ENCODE measurements around the gene EYA4.

The EYA4 gene

GRCh38 chr6:133203344-133203697 is 37.8 kb upstream of the EYA4 start:
- Histone ChIP-seq H3K27me3 (no peaks in the 10 kb centered on the region), H3K4me1 (no peaks in the 10 kb centered on the region), H3K9me3 (no peaks in the 10 kb centered on the region), H3K4me3 (no peak overlapping the region), H3K36me3 (no peaks in the 10 kb centered on the region), H3K27ac (no peak overlapping the region)
- no peak for DNase-seq
- intact Hi-C loops (cut with DNase I; ENCODE audit: low total_unique reads) = no loop called here
- TF ChIP-seq CTCF (IDR thresholded peaks at IDR 0.05) = no peak

GRCh38 chr6:133205304-133205703 is 35.9 kb upstream of the EYA4 start:
- peaks cover 0 to 6% (median 0%) of the 10 kb centered on the region in 3 donors for H3K9me3 ChIP-seq
- H3K36me3 ChIP-seq = no peaks in the 10 kb centered on the region
- intact Hi-C loops (cut with DNase I; ENCODE audit: low total_unique reads) = no loop called here
- no peak overlapping the region for H3K27ac ChIP-seq
- no peak for TF ChIP-seq CTCF (IDR thresholded peaks at IDR 0.05)
- no peak overlapping the region for H3K4me3 ChIP-seq
- no peaks in the 10 kb centered on the region for H3K27me3 ChIP-seq
- H3K4me1 ChIP-seq = no peaks in the 10 kb centered on the region
- DNase-seq = no peak

GRCh38 chr6:133206942-133207341 is 34.2 kb upstream of the EYA4 start:
- no peak for TF ChIP-seq CTCF (IDR thresholded peaks at IDR 0.05)
- Histone ChIP-seq H3K27me3 (no peaks in the 10 kb centered on the region), H3K9me3 (peaks cover 0 to 6% (median 0%) of the 10 kb centered on the region in 3 donors), H3K36me3 (no peaks in the 10 kb centered on the region), H3K4me3 (no peak overlapping the region), H3K27ac (no peak overlapping the region), H3K4me1 (no peaks in the 10 kb centered on the region)
- no peak for DNase-seq
- intact Hi-C loops (cut with DNase I; ENCODE audit: low total_unique reads) = no loop called here

- no peak for TF ChIP-seq CTCF (IDR thresholded peaks at IDR 0.05)
- DNase-seq = no peak
- no peak overlapping the region for H3K27ac ChIP-seq
- H3K27me3 ChIP-seq = no peaks in the 10 kb centered on the region
- H3K4me3 ChIP-seq = no peak overlapping the region
- no peaks in the 10 kb centered on the region for H3K36me3 ChIP-seq
- H3K9me3 ChIP-seq = peaks cover 0 to 6% (median 0%) of the 10 kb centered on the region in 3 donors
- intact Hi-C loops (cut with DNase I; ENCODE audit: low total_unique reads) = no loop called here
- no peaks in the 10 kb centered on the region for H3K4me1 ChIP-seq
Measured at GRCh38 chr6:133207754-133208153, 33.4 kb upstream of the EYA4 start.

- peaks cover 0 to 6% (median 0%) of the 10 kb centered on the region in 3 donors for H3K9me3 ChIP-seq
- no peak overlapping the region for H3K27ac ChIP-seq
- intact Hi-C loops (cut with DNase I; ENCODE audit: low total_unique reads) = no loop called here
- no peaks in the 10 kb centered on the region for H3K4me1 ChIP-seq
- no peak overlapping the region for H3K4me3 ChIP-seq
- DNase-seq = no peak
- no peak for TF ChIP-seq CTCF (IDR thresholded peaks at IDR 0.05)
- H3K27me3 ChIP-seq = no peaks in the 10 kb centered on the region
- H3K36me3 ChIP-seq = no peaks in the 10 kb centered on the region
Measured at GRCh38 chr6:133208183-133208755, 32.9 kb upstream of the EYA4 start.

- H3K4me3 ChIP-seq = no peak overlapping the region
- no peaks in the 10 kb centered on the region for H3K36me3 ChIP-seq
- H3K4me1 ChIP-seq = no peaks in the 10 kb centered on the region
- no peak for TF ChIP-seq CTCF (IDR thresholded peaks at IDR 0.05)
- H3K27ac ChIP-seq = no peak overlapping the region
- DNase-seq = no peak
- intact Hi-C loops (cut with DNase I; ENCODE audit: low total_unique reads) = no loop called here
- H3K27me3 ChIP-seq = no peaks in the 10 kb centered on the region
- peaks cover 0 to 6% (median 0%) of the 10 kb centered on the region in 3 donors for H3K9me3 ChIP-seq
Measured at GRCh38 chr6:133214267-133214666, 26.9 kb upstream of the EYA4 start.

All from tibial artery (tissue), 4 donors.